Astrocyte (in vitro differentiated cells and primary cell): ENCODE data around the gene DCBLD2.

Experiments
- CTCF ChIP-seq: IDR thresholded peaks from 2 replicates; pipeline ENCODE4 v1.5.1; 2011; ENCODE audit warnings: low read depth, mild to moderate bottlenecking, inconsistent platforms, low read length, moderate library complexity; ENCODE audit not compliant: insufficient read depth
- EZH2 ChIP-seq: IDR thresholded peaks from 2 replicates; pipeline ENCODE4 v1.6.1; 2012; ENCODE audit warnings: mild to moderate bottlenecking, low read length, inconsistent platforms; ENCODE audit not compliant: insufficient read depth

GRCh38 chr3:98798820-98799219, 102.7 kb downstream of the DCBLD2 start:
- TF ChIP-seq CTCF (no peak), EZH2 (no peak)
